ENCODE measurements around the gene PTPN5. TPM values are rescaled to one million over a fixed set of nuclear protein-coding genes. Genes with fewer than 3 reads are reported as not detected.

PTPN5 gene
- total and polyA plus RNA-seq, 2 donors: 0.09 to 0.46 TPM

GRCh38 chr11:18701614-18702216 is 89.9 kb downstream of the PTPN5 start:
- DNase-seq (ENCODE audit: low read depth in 6 of 9, low spot score in 9 of 9): no peak
- no peak overlapping the region for H3K4me3 ChIP-seq (ENCODE audit: low read length in 2 of 2)
- H3K27ac ChIP-seq (ENCODE audit: low read depth in 1 of 2, low read length in 1 of 2): no peak overlapping the region
- peaks cover 13 to 28% of the 10 kb centered on the region in 2 donors for H3K4me1 ChIP-seq (ENCODE audit: control insufficient read depth in 2 of 2, insufficient read depth in 2 of 2, low read length in 2 of 2)
- H3K36me3 ChIP-seq (ENCODE audit: control insufficient read depth in 2 of 2, insufficient read depth in 2 of 2, low read length in 1 of 2): peaks cover 0 to 7% of the 10 kb centered on the region in 2 donors
- H3K27me3 ChIP-seq (ENCODE audit: control insufficient read depth in 2 of 2, insufficient read depth in 1 of 2, low read length in 1 of 2): peaks cover 3 to 32% of the 10 kb centered on the region in 2 donors
- no peaks in the 10 kb centered on the region for H3K9me3 ChIP-seq (ENCODE audit: control insufficient read depth in 2 of 2, insufficient read depth in 1 of 2, low read length in 1 of 2)
- WGBS: 98% methylated on average over 17 of the region's 17 CpGs

- Histone ChIP-seq H3K27me3 (ENCODE audit: control insufficient read depth in 2 of 2, insufficient read depth in 1 of 2, low read length in 1 of 2) (peaks cover 2 to 26% of the 10 kb centered on the region in 2 donors), H3K4me3 (ENCODE audit: low read length in 2 of 2) (no peak overlapping the region), H3K36me3 (ENCODE audit: control insufficient read depth in 2 of 2, insufficient read depth in 2 of 2, low read length in 1 of 2) (peaks cover 0 to 7% of the 10 kb centered on the region in 2 donors), H3K4me1 (ENCODE audit: control insufficient read depth in 2 of 2, insufficient read depth in 2 of 2, low read length in 2 of 2) (peaks cover 11 to 21% of the 10 kb centered on the region in 2 donors), H3K9me3 (ENCODE audit: control insufficient read depth in 2 of 2, insufficient read depth in 1 of 2, low read length in 1 of 2) (no peaks in the 10 kb centered on the region), H3K27ac (ENCODE audit: low read depth in 1 of 2, low read length in 1 of 2) (no peak overlapping the region)
- no peak for DNase-seq (ENCODE audit: low read depth in 6 of 9, low spot score in 9 of 9)
- 97% methylated on average over 7 of the region's 7 CpGs for WGBS
These were observed 90.7 kb downstream of the PTPN5 start for GRCh38 chr11:18700872-18701271.

GRCh38 chr11:18700375-18700774 is 91.2 kb downstream of the PTPN5 start:
- 3% methylated on average over 1 of the region's 1 CpG for WGBS

GRCh38 chr11:18699848-18700261 is 91.7 kb downstream of the PTPN5 start:
- Histone ChIP-seq H3K9me3 (ENCODE audit: control insufficient read depth in 2 of 2, insufficient read depth in 1 of 2, low read length in 1 of 2) (no peaks in the 10 kb centered on the region), H3K36me3 (ENCODE audit: control insufficient read depth in 2 of 2, insufficient read depth in 2 of 2, low read length in 1 of 2) (peaks cover 0 to 7% of the 10 kb centered on the region in 2 donors), H3K27ac (ENCODE audit: low read depth in 1 of 2, low read length in 1 of 2) (no peak overlapping the region), H3K4me1 (ENCODE audit: control insufficient read depth in 2 of 2, insufficient read depth in 2 of 2, low read length in 2 of 2) (peaks cover 9 to 17% of the 10 kb centered on the region in 2 donors), H3K27me3 (ENCODE audit: control insufficient read depth in 2 of 2, insufficient read depth in 1 of 2, low read length in 1 of 2) (peaks cover 0 to 16% of the 10 kb centered on the region in 2 donors), H3K4me3 (ENCODE audit: low read length in 2 of 2) (no peak overlapping the region)
- DNase-seq (ENCODE audit: low read depth in 6 of 9, low spot score in 9 of 9): no peak
- WGBS: 80% methylated on average over 3 of the region's 3 CpGs

More at GRCh38 chr11:18700375-18700774, 91.2 kb downstream of the PTPN5 start:
- Histone ChIP-seq H3K4me1 (ENCODE audit: control insufficient read depth in 2 of 2, insufficient read depth in 2 of 2, low read length in 2 of 2) (peaks cover 9 to 17% of the 10 kb centered on the region in 2 donors), H3K36me3 (ENCODE audit: control insufficient read depth in 2 of 2, insufficient read depth in 2 of 2, low read length in 1 of 2) (peaks cover 0 to 7% of the 10 kb centered on the region in 2 donors), H3K9me3 (ENCODE audit: control insufficient read depth in 2 of 2, insufficient read depth in 1 of 2, low read length in 1 of 2) (no peaks in the 10 kb centered on the region), H3K4me3 (ENCODE audit: low read length in 2 of 2) (no peak overlapping the region), H3K27ac (ENCODE audit: low read depth in 1 of 2, low read length in 1 of 2) (no peak overlapping the region), H3K27me3 (ENCODE audit: control insufficient read depth in 2 of 2, insufficient read depth in 1 of 2, low read length in 1 of 2) (peaks cover 0 to 21% of the 10 kb centered on the region in 2 donors)
- DNase-seq (ENCODE audit: low read depth in 6 of 9, low spot score in 9 of 9): no peak

- no peak for DNase-seq (ENCODE audit: low read depth in 6 of 9, low spot score in 9 of 9)
- Histone ChIP-seq H3K4me3 (ENCODE audit: low read length in 2 of 2) (peak overlapping the region; percentile 53 to 85), H3K36me3 (ENCODE audit: control insufficient read depth in 2 of 2, insufficient read depth in 2 of 2, low read length in 1 of 2) (peaks cover 0 to 7% of the 10 kb centered on the region in 2 donors), H3K27me3 (ENCODE audit: control insufficient read depth in 2 of 2, insufficient read depth in 1 of 2, low read length in 1 of 2) (peaks cover 0 to 12% of the 10 kb centered on the region in 2 donors), H3K4me1 (ENCODE audit: control insufficient read depth in 2 of 2, insufficient read depth in 2 of 2, low read length in 2 of 2) (peaks cover 9 to 17% of the 10 kb centered on the region in 2 donors), H3K9me3 (ENCODE audit: control insufficient read depth in 2 of 2, insufficient read depth in 1 of 2, low read length in 1 of 2) (no peaks in the 10 kb centered on the region), H3K27ac (ENCODE audit: low read depth in 1 of 2, low read length in 1 of 2) (no peak overlapping the region)
- WGBS: 26% methylated on average over 9 of the region's 9 CpGs
These were observed 92.4 kb downstream of the PTPN5 start for GRCh38 chr11:18699269-18699596.

- WGBS: under 1% methylated on average over 98 of the region's 98 CpGs
- Histone ChIP-seq H3K9me3 (ENCODE audit: control insufficient read depth in 2 of 2, insufficient read depth in 1 of 2, low read length in 1 of 2) (no peaks in the 10 kb centered on the region), H3K27ac (ENCODE audit: low read depth in 1 of 2, low read length in 1 of 2) (peak within 1 kb of the TSS; percentile 57 to 85), H3K36me3 (ENCODE audit: control insufficient read depth in 2 of 2, insufficient read depth in 2 of 2, low read length in 1 of 2) (peaks cover 0 to 7% of the 10 kb centered on the region in 2 donors), H3K4me1 (ENCODE audit: control insufficient read depth in 2 of 2, insufficient read depth in 2 of 2, low read length in 2 of 2) (peaks cover 9 to 17% of the 10 kb centered on the region in 2 donors), H3K4me3 (ENCODE audit: low read length in 2 of 2) (peak within 1 kb of the TSS; percentile 53 to 85), H3K27me3 (ENCODE audit: control insufficient read depth in 2 of 2, insufficient read depth in 1 of 2, low read length in 1 of 2) (peaks cover 0 to 9% of the 10 kb centered on the region in 2 donors)
- peak; percentile 44 to 88 (median 77) for DNase-seq (ENCODE audit: low read depth in 6 of 9, low spot score in 9 of 9)
These were observed 93.0 kb downstream of the PTPN5 start, which contains the start of gene TMEM86A for GRCh38 chr11:18698341-18699268. TSS of gene TMEM86A (plus strand) at chr11:18698779. CDS start at chr11:18698887, 108 bp downstream.

- 97% methylated on average over 4 of the region's 4 CpGs for WGBS
- DNase-seq (ENCODE audit: low read depth in 6 of 9, low spot score in 9 of 9): no peak
- Histone ChIP-seq H3K27ac (ENCODE audit: low read depth in 1 of 2, low read length in 1 of 2) (no peak overlapping the region), H3K4me1 (ENCODE audit: control insufficient read depth in 2 of 2, insufficient read depth in 2 of 2, low read length in 2 of 2) (peaks cover 9 to 17% of the 10 kb centered on the region in 2 donors), H3K9me3 (ENCODE audit: control insufficient read depth in 2 of 2, insufficient read depth in 1 of 2, low read length in 1 of 2) (no peaks in the 10 kb centered on the region), H3K27me3 (ENCODE audit: control insufficient read depth in 2 of 2, insufficient read depth in 1 of 2, low read length in 1 of 2) (peaks cover 0 to 5% of the 10 kb centered on the region in 2 donors), H3K36me3 (ENCODE audit: control insufficient read depth in 2 of 2, insufficient read depth in 2 of 2, low read length in 1 of 2) (peaks cover 0 to 4% of the 10 kb centered on the region in 2 donors), H3K4me3 (ENCODE audit: low read length in 2 of 2) (no peak overlapping the region)
These were observed 94.0 kb downstream of the PTPN5 start for GRCh38 chr11:18697576-18697975.

GRCh38 chr11:18696638-18697225 is 94.9 kb downstream of the PTPN5 start:
- Histone ChIP-seq H3K4me1 (ENCODE audit: control insufficient read depth in 2 of 2, insufficient read depth in 2 of 2, low read length in 2 of 2) (peaks cover 9 to 17% of the 10 kb centered on the region in 2 donors), H3K27me3 (ENCODE audit: control insufficient read depth in 2 of 2, insufficient read depth in 1 of 2, low read length in 1 of 2) (peaks cover 0 to 5% of the 10 kb centered on the region in 2 donors), H3K27ac (ENCODE audit: low read depth in 1 of 2, low read length in 1 of 2) (no peak overlapping the region), H3K9me3 (ENCODE audit: control insufficient read depth in 2 of 2, insufficient read depth in 1 of 2, low read length in 1 of 2) (no peaks in the 10 kb centered on the region), H3K4me3 (ENCODE audit: low read length in 2 of 2) (no peak overlapping the region), H3K36me3 (ENCODE audit: control insufficient read depth in 2 of 2, insufficient read depth in 2 of 2, low read length in 1 of 2) (peaks cover 0 to 3% of the 10 kb centered on the region in 2 donors)
- DNase-seq (ENCODE audit: low read depth in 6 of 9, low spot score in 9 of 9): no peak
- 94% methylated on average over 2 of the region's 2 CpGs for WGBS
